Upper lobe of left lung (tissue), 6 donors: ENCODE results near the gene SH2D6. TPM values are rescaled to one million over a fixed set of nuclear protein-coding genes. Genes with fewer than 3 reads are reported as not detected.

ENCODE experiments used
- ATAC-seq, 2 donors: fragments of 200-7000 bp; cut with Tn5 transposase; one replicate each; pipeline ENCODE4 v1.9.1; 2022; ENCODE audit warnings: mild to moderate bottlenecking in 2 of 2, moderate library complexity in 2 of 2; ENCODE audit not compliant: low FRiP score in 2 of 2
- DNase-seq, 2 donors: peaks; one replicate each; pipeline ENCODE4 v3.0.0-alpha.2; 2019 to 2020
- H3K27ac ChIP-seq, 4 donors: fragments of 200-600 bp; sonication (generic); one replicate each; pipeline ENCODE4 v1.5.1; 2016 to 2019
- H3K27me3 ChIP-seq, 4 donors: fragments of 200-600 bp; sonication (generic); one replicate each; pipeline ENCODE4 v1.5.1; 2017 to 2019
- H3K36me3 ChIP-seq, 4 donors: fragments of 200-600 bp; sonication (generic); one replicate each; pipeline ENCODE4 v1.5.1; 2016 to 2019
- H3K4me1 ChIP-seq, 4 donors: fragments of 200-600 bp; sonication (generic); one replicate each; pipeline ENCODE4 v1.5.1; 2018 to 2019
- H3K4me3 ChIP-seq, 4 donors: fragments of 200-600 bp; sonication (generic); one replicate each; pipeline ENCODE4 v1.5.1; 2017 to 2019; ENCODE audit warnings: mild to moderate bottlenecking in 2 of 4, moderate library complexity in 1 of 4
- H3K9me3 ChIP-seq, 4 donors: fragments of 200-600 bp; sonication (generic); one replicate each; pipeline ENCODE4 v1.5.1; 2018 to 2019
- EP300 ChIP-seq, 4 donors: sonication (generic); formaldehyde crosslinking; IDR thresholded peaks; one replicate each; pipeline ENCODE4 v1.5.1; 2017; ENCODE audit warnings: antibody characterized with exemption in 4 of 4, control low read depth in 2 of 4
- POLR2A ChIP-seq, 4 donors: fragments of 450-650 bp; IDR thresholded peaks; one replicate each; pipeline ENCODE4 v1.5.1; 2016 to 2017; ENCODE audit warnings: antibody characterized with exemption in 4 of 4, mild to moderate bottlenecking in 2 of 4
- POLR2AphosphoS5 ChIP-seq, 2 donors: sonication (generic); formaldehyde crosslinking; IDR thresholded peaks; one replicate each; pipeline ENCODE4 v1.5.1; 2017; ENCODE audit warnings: antibody characterized with exemption in 2 of 2
- WGBS, 2 donors: methylation state at CpG; one replicate each; pipeline ENCODE4 v1.1.5; 2017 to 2018; 5-methylcytosine and 5-hydroxymethylcytosine counted together
- total RNA-seq, 6 donors: library from RNA; depleted of rRNA in 4 of 6; stranded (reverse); fragments of >200 nt in 4 of 6; gene quantifications; one replicate each; pipeline versions ENCODE4 v1.1.0 to v1.2.1, GENCODE V29; 2016 to 2021
- TF ChIP-seq, protein P1 (sequence below), 6 experiments: fragments of 450-650 bp in 4 of 6; fragments of 200-600 bp in 2 of 6; sonication (generic) in 2 of 6; IDR thresholded peaks; one replicate each; pipeline ENCODE4 v1.5.1; 2016 to 2019; ENCODE audit warnings: antibody characterized with exemption in 6 of 6
- donor health status: DM: no; HTN: no; CAD: no; lungs with moderate emphysema.
- donor health status: DM: no; HTN: yes; CAD: no; lungs with severe emphysema.

The SH2D6 gene
- total RNA-seq, 6 donors from 2014 or later, result 0.51 TPM; not detected in 5

DNA sequence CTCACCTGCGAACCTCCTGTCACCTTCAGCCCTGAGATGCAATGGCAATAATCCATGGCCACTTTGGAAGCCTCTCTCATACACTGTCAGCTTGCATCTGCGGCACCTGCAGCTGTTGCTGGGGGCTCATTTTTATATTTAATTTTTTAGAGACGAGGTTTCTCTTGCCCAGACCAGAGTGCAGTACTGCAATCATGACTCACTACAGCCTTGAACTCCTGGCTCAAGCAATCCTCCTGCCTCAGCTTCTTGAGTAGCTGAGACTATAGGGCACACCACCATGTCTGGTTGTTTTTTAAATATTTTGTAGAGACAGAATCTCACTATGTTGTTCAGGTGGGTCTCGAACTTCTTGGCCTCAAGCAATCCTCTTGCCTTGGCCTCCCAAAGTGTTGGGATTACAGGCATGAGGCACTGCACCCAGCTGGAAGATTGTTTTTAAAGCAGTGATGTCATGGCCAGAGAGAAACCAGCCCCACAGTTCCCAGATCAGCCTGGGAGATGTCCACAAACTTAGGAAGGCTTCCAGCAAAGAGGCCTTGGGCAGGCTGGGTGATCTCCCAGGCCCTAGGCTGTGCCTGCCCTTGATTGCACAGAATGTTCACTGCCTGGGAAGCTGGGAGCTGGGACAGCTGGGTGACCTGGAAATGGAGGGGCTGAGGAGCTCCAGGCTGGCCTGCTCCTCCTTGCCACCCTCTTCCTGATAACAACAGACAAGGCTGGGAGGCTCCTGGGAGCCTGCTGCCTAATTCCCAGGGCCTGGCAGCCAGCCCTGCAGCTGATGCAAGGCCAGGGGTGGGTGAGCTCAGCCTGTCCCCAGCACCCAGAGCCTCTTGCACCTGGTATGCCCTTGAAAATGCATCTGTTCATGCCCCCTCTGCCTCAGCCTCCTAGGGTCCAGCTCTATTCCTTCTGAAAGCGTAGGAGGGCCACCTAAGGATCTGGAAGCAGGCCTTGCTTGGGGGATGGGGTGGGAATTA, 27.1 kb downstream of the SH2D6 start:
- TF ChIP-seq, protein P1, sequence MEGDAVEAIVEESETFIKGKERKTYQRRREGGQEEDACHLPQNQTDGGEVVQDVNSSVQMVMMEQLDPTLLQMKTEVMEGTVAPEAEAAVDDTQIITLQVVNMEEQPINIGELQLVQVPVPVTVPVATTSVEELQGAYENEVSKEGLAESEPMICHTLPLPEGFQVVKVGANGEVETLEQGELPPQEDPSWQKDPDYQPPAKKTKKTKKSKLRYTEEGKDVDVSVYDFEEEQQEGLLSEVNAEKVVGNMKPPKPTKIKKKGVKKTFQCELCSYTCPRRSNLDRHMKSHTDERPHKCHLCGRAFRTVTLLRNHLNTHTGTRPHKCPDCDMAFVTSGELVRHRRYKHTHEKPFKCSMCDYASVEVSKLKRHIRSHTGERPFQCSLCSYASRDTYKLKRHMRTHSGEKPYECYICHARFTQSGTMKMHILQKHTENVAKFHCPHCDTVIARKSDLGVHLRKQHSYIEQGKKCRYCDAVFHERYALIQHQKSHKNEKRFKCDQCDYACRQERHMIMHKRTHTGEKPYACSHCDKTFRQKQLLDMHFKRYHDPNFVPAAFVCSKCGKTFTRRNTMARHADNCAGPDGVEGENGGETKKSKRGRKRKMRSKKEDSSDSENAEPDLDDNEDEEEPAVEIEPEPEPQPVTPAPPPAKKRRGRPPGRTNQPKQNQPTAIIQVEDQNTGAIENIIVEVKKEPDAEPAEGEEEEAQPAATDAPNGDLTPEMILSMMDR (IDR thresholded peaks at IDR 0.05), result no peak
- no peak for TF ChIP-seq POLR2AphosphoS5 (IDR thresholded peaks at IDR 0.05)
- TF ChIP-seq POLR2A (IDR thresholded peaks at IDR 0.05), result no peak
- no peak for TF ChIP-seq EP300 (IDR thresholded peaks at IDR 0.05)
- Histone ChIP-seq H3K27me3 (no peaks in the 10 kb centered on the region), H3K36me3 (no peaks in the 10 kb centered on the region), H3K4me3 (no peak overlapping the region), H3K4me1 (peaks cover 0 to 10% (median 7%) of the 10 kb centered on the region in 4 donors), H3K27ac (peak overlapping the region in 3 of 4 donors; percentile 31 to 57 (median 39)), H3K9me3 (no peaks in the 10 kb centered on the region)
- DNase-seq (peak in 1 of 2 donors; percentile 78), ATAC-seq (peak in 1 of 2 donors; percentile 63)
- WGBS, 2 donors, result 95 to 98% methylated on average over 4 to 5 of the region's 5 CpGs

DNA sequence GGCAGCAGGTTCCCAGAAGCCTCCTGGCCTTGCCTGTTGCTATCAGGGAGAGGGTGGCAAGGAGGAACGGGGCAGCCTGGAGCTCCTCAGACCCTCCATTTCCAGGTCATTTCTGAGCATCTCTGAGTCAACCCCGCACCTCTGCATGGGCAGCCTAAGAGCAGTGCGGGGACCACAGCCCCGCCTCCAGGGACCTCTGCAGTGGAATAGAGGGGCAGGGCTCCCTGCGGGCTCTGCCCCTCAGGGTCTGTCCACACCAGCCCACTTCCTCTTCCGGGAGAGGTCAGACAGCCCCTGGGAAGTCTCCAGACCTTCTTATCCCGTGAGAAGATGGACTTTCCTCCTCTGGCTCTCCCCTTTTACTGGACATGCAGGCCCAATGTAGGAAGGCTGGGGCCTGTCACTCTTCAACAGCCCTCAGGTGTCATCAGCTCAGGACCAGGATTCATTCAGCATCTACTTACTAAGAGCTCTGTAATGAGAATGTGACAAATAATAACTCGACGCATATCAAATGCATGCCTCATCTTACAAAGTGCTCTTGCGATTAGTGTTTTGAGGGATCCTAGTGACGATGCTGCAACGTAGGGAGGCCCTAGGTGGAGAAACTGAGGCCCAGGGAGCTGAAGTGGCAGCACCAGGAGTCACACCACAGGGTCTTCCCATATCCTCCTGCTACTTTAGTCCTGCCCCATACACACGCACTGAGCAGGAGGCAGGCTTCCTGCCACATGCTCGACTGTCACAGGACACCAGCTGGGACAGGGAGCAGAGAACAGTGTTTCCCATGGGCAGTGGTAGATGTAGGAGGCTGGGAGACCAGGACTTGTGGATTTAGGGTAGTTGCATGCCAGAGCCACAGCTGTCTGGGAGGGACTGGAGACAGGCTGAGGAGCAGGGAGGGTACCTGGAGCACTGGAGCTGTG, 28.0 kb downstream of the SH2D6 start:
- DNase-seq (no peak), ATAC-seq (no peak)
- Histone ChIP-seq H3K4me3 (no peak overlapping the region), H3K27ac (peak overlapping the region in 3 of 4 donors; percentile 31 to 57 (median 39)), H3K4me1 (peaks cover 0 to 10% (median 7%) of the 10 kb centered on the region in 4 donors), H3K36me3 (no peaks in the 10 kb centered on the region), H3K9me3 (no peaks in the 10 kb centered on the region), H3K27me3 (no peaks in the 10 kb centered on the region)
- no peak for TF ChIP-seq POLR2AphosphoS5 (IDR thresholded peaks at IDR 0.05)
- TF ChIP-seq, protein P1 (IDR thresholded peaks at IDR 0.05), result no peak
- no peak for TF ChIP-seq POLR2A (IDR thresholded peaks at IDR 0.05)
- TF ChIP-seq EP300 (IDR thresholded peaks at IDR 0.05), result no peak
- 69 to 82% methylated on average over 8 to 14 of the region's 14 CpGs for WGBS, 2 donors

DNA sequence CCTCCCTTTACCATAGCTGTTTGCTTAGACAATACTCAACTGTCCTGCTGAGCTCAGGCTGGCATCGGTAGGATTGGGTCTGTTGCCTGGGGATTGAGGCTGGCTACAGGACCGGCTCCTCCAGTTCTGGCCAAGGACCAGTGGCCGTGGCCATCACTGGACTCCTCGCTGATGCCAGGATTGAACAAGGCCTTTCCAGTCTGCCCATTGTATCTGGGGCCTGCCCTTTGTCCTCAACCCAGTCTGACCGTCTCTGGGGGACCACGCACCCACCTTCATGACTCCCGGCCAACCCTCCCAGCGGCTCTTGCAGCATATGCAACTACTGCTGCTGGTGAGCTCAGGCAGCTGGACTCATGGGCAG, 28.7 kb downstream of the SH2D6 start:
- ATAC-seq, result no peak
- WGBS, 2 donors, result 84 to 88% methylated on average over 4 to 8 of the region's 8 CpGs
- Histone ChIP-seq H3K4me1 (peaks cover 0 to 10% (median 7%) of the 10 kb centered on the region in 4 donors), H3K4me3 (no peak overlapping the region), H3K27ac (no peak overlapping the region), H3K27me3 (no peaks in the 10 kb centered on the region), H3K36me3 (no peaks in the 10 kb centered on the region), H3K9me3 (no peaks in the 10 kb centered on the region)
- DNase-seq, result no peak
- no peak for TF ChIP-seq POLR2A (IDR thresholded peaks at IDR 0.05)
- TF ChIP-seq POLR2AphosphoS5 (IDR thresholded peaks at IDR 0.05), result no peak
- TF ChIP-seq, protein P1 (IDR thresholded peaks at IDR 0.05), result no peak
- TF ChIP-seq EP300 (IDR thresholded peaks at IDR 0.05), result no peak

DNA sequence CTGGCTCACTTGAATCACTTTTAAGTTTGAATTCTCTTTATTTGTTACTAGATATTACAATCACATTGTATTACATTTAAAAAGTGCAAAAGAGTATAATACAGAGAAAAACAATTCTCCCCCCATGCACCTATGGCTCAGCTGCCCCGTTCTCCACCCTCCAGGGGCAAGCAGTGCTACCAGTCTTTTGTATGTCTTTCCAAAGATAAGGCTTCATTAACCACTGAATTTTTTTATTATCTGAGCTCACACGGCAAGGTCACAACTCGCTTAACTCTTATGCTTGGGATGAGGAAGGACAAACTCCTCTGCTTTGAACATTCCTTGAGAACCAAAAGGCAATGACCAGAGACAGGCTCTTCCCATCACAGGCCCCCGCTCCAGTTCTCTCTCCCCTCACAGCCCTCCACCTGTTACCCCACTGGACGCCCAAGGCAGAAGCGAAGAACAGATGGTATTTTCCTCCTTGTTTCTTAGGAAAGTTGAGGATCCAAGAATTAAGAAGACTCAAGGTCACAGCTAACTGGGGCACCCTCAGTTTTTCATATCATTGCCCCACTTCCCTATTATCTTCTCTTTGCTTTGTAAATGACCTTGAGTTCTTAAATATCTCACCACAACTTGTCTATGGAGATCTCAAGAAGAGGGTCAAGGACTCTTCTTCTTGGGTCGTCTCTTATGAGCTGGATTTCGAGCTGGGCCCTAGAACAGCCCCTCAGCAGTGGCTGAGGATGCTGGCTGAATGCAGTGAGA, 30.1 kb downstream of the SH2D6 start:
- no peaks in the 10 kb centered on the region for H3K36me3 ChIP-seq
- H3K27ac ChIP-seq, result no peak overlapping the region
- no peaks in the 10 kb centered on the region for H3K27me3 ChIP-seq
- 90 to 94% methylated on average over 8 of the region's 8 CpGs for WGBS, 2 donors
- no peak overlapping the region for H3K4me3 ChIP-seq
- no peak for DNase-seq
- H3K4me1 ChIP-seq, result peaks cover 0 to 10% (median 7%) of the 10 kb centered on the region in 4 donors
- TF ChIP-seq, protein P1 (IDR thresholded peaks at IDR 0.05), result no peak
- TF ChIP-seq POLR2AphosphoS5 (IDR thresholded peaks at IDR 0.05) (no peak), EP300 (IDR thresholded peaks at IDR 0.05) (no peak), POLR2A (IDR thresholded peaks at IDR 0.05) (no peak)
- no peaks in the 10 kb centered on the region for H3K9me3 ChIP-seq
- ATAC-seq, result no peak
